DOHH2 (cell line): ENCODE results near the gene RNASE2.

Experiments
- H3F3A ChIP-seq: fragments of 200-600 bp; sonication (generic), shearing (Covaris generic); 2 replicates; pipeline ENCODE4 v1.6.0; 2016; ENCODE audit warnings: antibody characterized with exemption, mild to moderate bottlenecking; ENCODE audit not compliant: control insufficient read depth, insufficient read depth
- H3K27ac ChIP-seq: fragments of 200-600 bp; sonication (generic); 2 replicates; pipeline ENCODE4 v1.5.1; 2014; ENCODE audit warnings: low read depth, mild to moderate bottlenecking, low read length, moderate library complexity
- H3K27me3 ChIP-seq: fragments of 200-600 bp; sonication (generic); 2 replicates; pipeline ENCODE4 v1.6.1; 2014; ENCODE audit warnings: mild to moderate bottlenecking, low read length, mixed read lengths; ENCODE audit not compliant: control insufficient read depth
- H3K36me3 ChIP-seq: fragments of 200-600 bp; sonication (generic); 2 replicates; pipeline ENCODE4 v1.6.1; 2014; ENCODE audit warnings: mild to moderate bottlenecking, low read length, moderate library complexity, mixed read lengths; ENCODE audit not compliant: control insufficient read depth
- H3K4me1 ChIP-seq: fragments of 200-600 bp; sonication (generic); 2 replicates; pipeline ENCODE4 v1.6.1; 2014; ENCODE audit warnings: mild to moderate bottlenecking, low read length, mixed read lengths; ENCODE audit not compliant: control insufficient read depth
- H3K4me2 ChIP-seq: fragments of 200-600 bp; sonication (generic); 2 replicates; pipeline ENCODE4 v1.6.0; 2014; ENCODE audit warnings: mild to moderate bottlenecking, low read length, moderate library complexity
- H3K4me3 ChIP-seq: fragments of 200-600 bp; sonication (generic); 2 replicates; pipeline ENCODE4 v1.5.1; 2014; ENCODE audit warnings: mild to moderate bottlenecking, low read length, mixed read lengths
- H3K79me2 ChIP-seq: fragments of 200-600 bp; sonication (generic); 2 replicates; pipeline ENCODE4 v1.6.1; 2014; ENCODE audit warnings: mild to moderate bottlenecking, low read length, mixed read lengths; ENCODE audit not compliant: control insufficient read depth
- H3K9me2 ChIP-seq: fragments of 200-600 bp; sonication (generic); replicated peaks from 2 replicates; pipeline ENCODE4 v1.6.1; 2014; ENCODE audit warnings: mild to moderate bottlenecking, low read length, mixed read lengths; ENCODE audit not compliant: control insufficient read depth
- H3K9me3 ChIP-seq: fragments of 200-600 bp; sonication (generic); 2 replicates; pipeline ENCODE4 v1.6.1; 2014; ENCODE audit warnings: antibody characterized with exemption, low read length, mixed read lengths; ENCODE audit not compliant: control insufficient read depth, insufficient read depth
- H4K20me1 ChIP-seq: fragments of 200-600 bp; sonication (generic); 2 replicates; pipeline ENCODE4 v1.6.0; 2014; ENCODE audit warnings: low read depth, mild to moderate bottlenecking, antibody characterized with exemption, low read length, moderate library complexity; ENCODE audit not compliant: control insufficient read depth, insufficient read depth
- CTCF ChIP-seq: fragments of 200-600 bp; sonication (generic); IDR thresholded peaks from one replicate; pipeline ENCODE4 v1.5.1; 2014; ENCODE audit warnings: antibody characterized with exemption, mild to moderate bottlenecking, low read depth, low read length; ENCODE audit not compliant: poor library complexity, severe bottlenecking
- EZH2phosphoT487 ChIP-seq: fragments of 200-600 bp; sonication (generic); IDR thresholded peaks from 2 replicates; pipeline ENCODE4 v1.6.1; 2017; ENCODE audit warnings: borderline replicate concordance, mild to moderate bottlenecking, antibody characterized with exemption, low read length, moderate library complexity, mixed read lengths

RNASE2 gene

GRCh38 chr14:20976291-20976690 lies 21.0 kb downstream of the RNASE2 start:
- TF ChIP-seq EZH2phosphoT487 (no peak), CTCF (no peak)
- no peaks in the 10 kb centered on the region for H3K9me3 ChIP-seq
- H4K20me1 ChIP-seq = no peaks in the 10 kb centered on the region
- H3K9me2 ChIP-seq = no peaks in the 10 kb centered on the region
- no peak overlapping the region for H3K27ac ChIP-seq
- peaks cover 5% of the 10 kb centered on the region for H3K4me1 ChIP-seq
- H3K4me2 ChIP-seq = no peak overlapping the region
- peaks cover 13% of the 10 kb centered on the region for H3K27me3 ChIP-seq
- no peaks in the 10 kb centered on the region for H3F3A ChIP-seq
- H3K36me3 ChIP-seq = no peaks in the 10 kb centered on the region
- no peaks in the 10 kb centered on the region for H3K79me2 ChIP-seq
- no peak overlapping the region for H3K4me3 ChIP-seq

GRCh38 chr14:20978687-20979086 lies 23.4 kb downstream of the RNASE2 start:
- H3K79me2 ChIP-seq = no peaks in the 10 kb centered on the region
- TF ChIP-seq EZH2phosphoT487 = no peak
- no peak for TF ChIP-seq CTCF
- H3F3A ChIP-seq = no peaks in the 10 kb centered on the region
- H3K36me3 ChIP-seq = no peaks in the 10 kb centered on the region
- no peaks in the 10 kb centered on the region for H3K4me1 ChIP-seq
- no peaks in the 10 kb centered on the region; the same call in 1 of the 2 replicates for H3K27me3 ChIP-seq
- H3K9me2 ChIP-seq = no peaks in the 10 kb centered on the region
- H3K4me2 ChIP-seq = no peak overlapping the region
- no peaks in the 10 kb centered on the region for H4K20me1 ChIP-seq
- H3K4me3 ChIP-seq = no peak overlapping the region
- no peaks in the 10 kb centered on the region for H3K9me3 ChIP-seq
- H3K27ac ChIP-seq = no peak overlapping the region

GRCh38 chr14:20980906-20981305 lies 25.6 kb downstream of the RNASE2 start:
- TF ChIP-seq EZH2phosphoT487 (no peak), CTCF (no peak)
- H3K4me1 ChIP-seq = peaks cover 3% of the 10 kb centered on the region
- H3K4me3 ChIP-seq = no peak overlapping the region
- no peaks in the 10 kb centered on the region for H3F3A ChIP-seq
- H3K27ac ChIP-seq = no peak overlapping the region
- H3K36me3 ChIP-seq = no peaks in the 10 kb centered on the region
- no peaks in the 10 kb centered on the region; the same call in 1 of the 2 replicates for H3K27me3 ChIP-seq
- no peaks in the 10 kb centered on the region for H3K9me2 ChIP-seq
- H4K20me1 ChIP-seq = no peaks in the 10 kb centered on the region
- no peaks in the 10 kb centered on the region for H3K9me3 ChIP-seq
- H3K79me2 ChIP-seq = no peaks in the 10 kb centered on the region
- no peak overlapping the region for H3K4me2 ChIP-seq
